Sigmoid colon (tissue), 7 donors: ENCODE results near the gene PPIL6. TPM values are rescaled to one million over a fixed set of nuclear protein-coding genes. Genes with fewer than 3 reads are reported as not detected.

Source experiments
- DNase-seq: peaks from one replicate; pipeline ENCODE4 v3.0.0-alpha.2; 2019
- H3K27ac ChIP-seq, 4 donors: fragments of 200-600 bp; sonication (generic); one replicate each; pipeline ENCODE4 v1.5.1; 2016 to 2019; ENCODE audit warnings: mild to moderate bottlenecking in 1 of 4
- H3K27me3 ChIP-seq, 3 donors: fragments of 200-600 bp; sonication (generic); one replicate each; pipeline ENCODE4 v1.5.1; 2019; ENCODE audit warnings: mild to moderate bottlenecking in 1 of 3
- H3K36me3 ChIP-seq, 4 donors: fragments of 200-600 bp; sonication (generic); one replicate each; pipeline ENCODE4 v1.5.1; 2016 to 2019
- H3K4me1 ChIP-seq, 4 donors: fragments of 200-600 bp; sonication (generic); one replicate each; pipeline ENCODE4 v1.5.1; 2017 to 2019
- H3K4me3 ChIP-seq, 4 donors: fragments of 200-600 bp; sonication (generic); one replicate each; pipeline ENCODE4 v1.5.1; 2017 to 2019; ENCODE audit warnings: mild to moderate bottlenecking in 2 of 4, moderate library complexity in 1 of 4
- H3K9me3 ChIP-seq, 4 donors: fragments of 200-600 bp in 3 of 4; sonication (generic) in 3 of 4; one replicate each; pipeline versions ENCODE4 v1.5.1 to v1.6.1; 2013 to 2019
- CTCF ChIP-seq, 4 experiments: fragments of 450-650 bp in 3 of 4; fragments of 200-600 bp in 1 of 4; IDR thresholded peaks; one replicate each; pipeline ENCODE4 v1.5.1; 2016 to 2019; ENCODE audit warnings: antibody characterized with exemption in 4 of 4, mild to moderate bottlenecking in 3 of 4, moderate library complexity in 2 of 4
- EP300 ChIP-seq, 4 donors: sonication (generic); formaldehyde crosslinking; IDR thresholded peaks; one replicate each; pipeline ENCODE4 v1.6.1; 2017; ENCODE audit warnings: antibody characterized with exemption in 4 of 4
- POLR2A ChIP-seq, 2 donors: fragments of 450-650 bp; IDR thresholded peaks; one replicate each; pipeline ENCODE4 v1.6.1; 2016; ENCODE audit warnings: antibody characterized with exemption in 2 of 2, mild to moderate bottlenecking in 2 of 2, moderate library complexity in 2 of 2
- POLR2AphosphoS5 ChIP-seq, 4 donors: sonication (generic); formaldehyde crosslinking; IDR thresholded peaks; one replicate each; pipeline ENCODE4 v1.6.1; 2017; ENCODE audit warnings: antibody characterized with exemption in 4 of 4
- WGBS, 2 donors: extraction: QIAGEN DNeasy Blood & Tissue Kit; methylation state at CpG; one replicate each; pipeline ENCODE4 v1.1.7; 2013; 5-methylcytosine and 5-hydroxymethylcytosine counted together
- intact Hi-C: fragments of 100-400 bp; cut with DNase I; formaldehyde crosslinking; loops from one replicate; pipeline ENCODE4 v1.15.1; 2023
- polyA plus RNA-seq, 3 donors: library from polyadenylated mRNA; stranded (reverse); fragments of 200-250 nt; gene quantifications; one replicate each; pipeline ENCODE4 v1.2.3, GENCODE V29; 2013
- total RNA-seq, 4 donors: library from RNA; depleted of rRNA; stranded (reverse); fragments of >200 nt; gene quantifications; one replicate each; pipeline ENCODE4 v1.1.0, GENCODE V29; 2016
- donor health status: healthy with polysubstance abuse.
- donor health status: Bipolar disorder and iron deficiency.
- donor health status: healthy.

The PPIL6 gene
- total and polyA plus RNA-seq, 7 donors: 0.44 to 10.2 (median 1.4) TPM

GRCh38 chr6:109471105-109471810 lies 30.8 kb upstream of the PPIL6 start:
- Histone ChIP-seq H3K9me3 (no peaks in the 10 kb centered on the region), H3K4me1 (no peaks in the 10 kb centered on the region), H3K4me3 (no peak overlapping the region), H3K27ac (no peak overlapping the region), H3K36me3 (peaks cover 0 to 99% (median 40%) of the 10 kb centered on the region in 4 donors), H3K27me3 (no peaks in the 10 kb centered on the region)
- DNase-seq: no peak
- WGBS, 2 donors: 90 to 91% methylated on average over 5 of the region's 5 CpGs
- no peak for TF ChIP-seq CTCF (IDR thresholded peaks at IDR 0.05)
- no peak for TF ChIP-seq POLR2A (IDR thresholded peaks at IDR 0.05)
- no peak for TF ChIP-seq POLR2AphosphoS5 (IDR thresholded peaks at IDR 0.05)
- TF ChIP-seq EP300 (IDR thresholded peaks at IDR 0.05): no peak
- intact Hi-C loops: no loop called here

- no peaks in the 10 kb centered on the region for H3K4me1 ChIP-seq
- H3K27me3 ChIP-seq: no peaks in the 10 kb centered on the region
- TF ChIP-seq EP300 (IDR thresholded peaks at IDR 0.05) (no peak), CTCF (IDR thresholded peaks at IDR 0.05) (no peak), POLR2A (IDR thresholded peaks at IDR 0.05) (no peak)
- no peak overlapping the region for H3K4me3 ChIP-seq
- DNase-seq: no peak
- intact Hi-C loops: no loop called here
- 95 to 96% methylated on average over 5 of the region's 5 CpGs for WGBS, 2 donors
- H3K9me3 ChIP-seq: no peaks in the 10 kb centered on the region
- H3K27ac ChIP-seq: no peak overlapping the region
- H3K36me3 ChIP-seq: peaks cover 6 to 99% (median 49%) of the 10 kb centered on the region in 4 donors
Observed at GRCh38 chr6:109469591-109470189, 29.3 kb upstream of the PPIL6 start.

- Histone ChIP-seq H3K4me1 (no peaks in the 10 kb centered on the region), H3K27ac (no peak overlapping the region), H3K9me3 (no peaks in the 10 kb centered on the region), H3K36me3 (peaks cover 6 to 93% (median 34%) of the 10 kb centered on the region in 4 donors), H3K27me3 (no peaks in the 10 kb centered on the region), H3K4me3 (no peak overlapping the region)
- intact Hi-C loops: no loop called here
- DNase-seq: no peak
- 79 to 85% methylated on average over 6 of the region's 6 CpGs for WGBS, 2 donors
- no peak for TF ChIP-seq EP300 (IDR thresholded peaks at IDR 0.05)
- no peak for TF ChIP-seq CTCF (IDR thresholded peaks at IDR 0.05)
- no peak for TF ChIP-seq POLR2AphosphoS5 (IDR thresholded peaks at IDR 0.05)
- TF ChIP-seq POLR2A (IDR thresholded peaks at IDR 0.05): no peak
Observed at GRCh38 chr6:109467696-109468095, 27.3 kb upstream of the PPIL6 start.

GRCh38 chr6:109466212-109466923 lies 25.9 kb upstream of the PPIL6 start:
- Histone ChIP-seq H3K9me3 (no peaks in the 10 kb centered on the region), H3K36me3 (peaks cover 6 to 93% (median 28%) of the 10 kb centered on the region in 4 donors), H3K27me3 (no peaks in the 10 kb centered on the region), H3K4me3 (no peak overlapping the region), H3K27ac (no peak overlapping the region), H3K4me1 (no peaks in the 10 kb centered on the region)
- intact Hi-C loops: no loop called here
- 56 to 78% methylated on average over 7 of the region's 7 CpGs for WGBS, 2 donors
- TF ChIP-seq CTCF (IDR thresholded peaks at IDR 0.05) (no peak), POLR2A (IDR thresholded peaks at IDR 0.05) (no peak), POLR2AphosphoS5 (IDR thresholded peaks at IDR 0.05) (no peak), EP300 (IDR thresholded peaks at IDR 0.05) (no peak)
- no peak for DNase-seq
